ENCODE results near the gene GHDC.

GRCh38 chr17:42192189-42193126 is 1.8 kb downstream of the GHDC start:
- no peak for TF ChIP-seq EZH2phosphoT487 (IDR thresholded peaks at IDR 0.05; ENCODE audit: low read depth)
- no peak for TF ChIP-seq CTCF (IDR thresholded peaks at IDR 0.05; ENCODE audit: low read depth, low read length)
